WTC11 (cell line): ENCODE measurements around the gene SUGP2. TPM values are rescaled to one million over a fixed set of nuclear protein-coding genes. Genes with fewer than 3 reads are reported as not detected.

Experiments used
- ATAC-seq: fragments of 200-7000 bp; cut with Tn5 transposase; 2 replicates; pipeline ENCODE4 v1.10.0; 2021; ENCODE audit warnings: mild to moderate bottlenecking, moderate library complexity
- CTCF ChIA-PET: fragments of 300-600 bp; sonication (Branson Sonifier 250); formaldehyde crosslinking; loops from one replicate; lab custom pipeline; 2021; ENCODE audit warnings: antibody characterized with exemption; lab: Charles Lee
- POLR2A ChIA-PET: fragments of 350-600 bp; sonication (Branson Sonifier 250); formaldehyde crosslinking; loops from one replicate; lab custom pipeline; 2021; ENCODE audit warnings: antibody characterized with exemption; lab: Charles Lee
- DNase-seq: peaks from one replicate; pipeline ENCODE4 v3.0.0; 2021; ENCODE audit warnings: low spot score
- H3K27ac Mint-ChIP-seq: 2 replicates; pipeline ENCODE4 v1.8.0; 2021; ENCODE audit warnings: mixed read lengths
- H3K27me3 Mint-ChIP-seq: 2 replicates; pipeline ENCODE4 v1.8.0; 2021; ENCODE audit warnings: low read depth, mild to moderate bottlenecking, moderate library complexity, mixed read lengths
- H3K36me3 Mint-ChIP-seq: 2 replicates; pipeline ENCODE4 v1.8.0; 2021; ENCODE audit warnings: mixed read lengths
- H3K4me1 Mint-ChIP-seq: 2 replicates; pipeline ENCODE4 v1.8.0; 2022; ENCODE audit warnings: mixed read lengths
- H3K4me3 Mint-ChIP-seq: 2 replicates; pipeline ENCODE4 v1.8.0; 2021; ENCODE audit warnings: mild to moderate bottlenecking, moderate library complexity, mixed read lengths
- H3K9me3 Mint-ChIP-seq: 2 replicates; pipeline ENCODE4 v1.8.0; 2021; ENCODE audit warnings: mixed read lengths
- ATF3 ChIP-seq: sonication (generic); formaldehyde crosslinking; conservative IDR thresholded peaks from 2 replicates; pipeline ENCODE4 v1.8.1; 2022; ENCODE audit warnings: mild to moderate bottlenecking, missing genetic modification reagents
- CDX4 ChIP-seq: fragments of 250-450 bp; sonication (Bioruptor Pico); IDR thresholded peaks from 2 replicates; pipeline ENCODE4 v1.9.0; 2021; ENCODE audit warnings: moderate library complexity, mild to moderate bottlenecking, inconsistent platforms, borderline replicate concordance
- CREB1 ChIP-seq: sonication (generic); formaldehyde crosslinking; IDR thresholded peaks from 2 replicates; pipeline ENCODE4 v1.8.0; 2023; ENCODE audit warnings: mild to moderate bottlenecking, missing genetic modification reagents
- ELF4 ChIP-seq: sonication (generic); formaldehyde crosslinking; IDR thresholded peaks from 2 replicates; pipeline ENCODE4 v1.8.1; 2022; ENCODE audit warnings: low read depth, mild to moderate bottlenecking, moderate library complexity, missing genetic modification reagents
- ESRRA ChIP-seq: sonication (generic); formaldehyde crosslinking; IDR thresholded peaks from 2 replicates; pipeline ENCODE4 v1.8.1; 2022; ENCODE audit warnings: mild to moderate bottlenecking, missing genetic modification reagents, borderline replicate concordance
- FOXP4 ChIP-seq: sonication (generic); formaldehyde crosslinking; IDR thresholded peaks from 2 replicates; pipeline ENCODE4 v1.8.0; 2022; ENCODE audit warnings: mild to moderate bottlenecking, missing genetic modification reagents
- IRF1 ChIP-seq: sonication (generic); formaldehyde crosslinking; IDR thresholded peaks from 2 replicates; pipeline ENCODE4 v1.8.0; 2023; ENCODE audit warnings: missing genetic modification reagents
- MXD4 ChIP-seq: fragments of 250-450 bp; sonication (Bioruptor Pico); IDR thresholded peaks from 2 replicates; pipeline ENCODE4 v1.8.0; 2021; ENCODE audit warnings: mild to moderate bottlenecking, moderate library complexity, borderline replicate concordance
- PREB ChIP-seq: sonication (generic); formaldehyde crosslinking; IDR thresholded peaks from 2 replicates; pipeline ENCODE4 v1.8.1; 2022; ENCODE audit warnings: mild to moderate bottlenecking, missing genetic modification reagents, moderate library complexity, borderline replicate concordance
- PRRX2 ChIP-seq: fragments of 250-450 bp; sonication (Bioruptor Pico); IDR thresholded peaks from 2 replicates; pipeline ENCODE4 v1.8.0; 2021; ENCODE audit warnings: mild to moderate bottlenecking
- TCF7 ChIP-seq: sonication (generic); formaldehyde crosslinking; IDR thresholded peaks from 2 replicates; pipeline ENCODE4 v1.8.0; 2022; ENCODE audit warnings: mild to moderate bottlenecking, low read depth, missing genetic modification reagents, moderate library complexity
- TEAD1 ChIP-seq: sonication (generic); formaldehyde crosslinking; IDR thresholded peaks from 2 replicates; pipeline ENCODE4 v1.8.0; 2022; ENCODE audit warnings: mild to moderate bottlenecking, missing genetic modification reagents
- ZNF232 ChIP-seq: sonication (generic); formaldehyde crosslinking; IDR thresholded peaks from 2 replicates; pipeline ENCODE4 v1.8.0; 2022; ENCODE audit warnings: mild to moderate bottlenecking, missing genetic modification reagents
- ZNF281 ChIP-seq: sonication (generic); formaldehyde crosslinking; IDR thresholded peaks from 2 replicates; pipeline ENCODE4 v1.8.0; 2023; ENCODE audit warnings: mild to moderate bottlenecking, missing genetic modification reagents
- ZNF423 ChIP-seq: fragments of 250-450 bp; sonication (Bioruptor Pico); IDR thresholded peaks from 2 replicates; pipeline ENCODE4 v2.1.2; 2022; ENCODE audit warnings: mild to moderate bottlenecking, moderate library complexity
- ZSCAN18 ChIP-seq: fragments of 250-450 bp; sonication (Bioruptor Pico); IDR thresholded peaks from 2 replicates; pipeline ENCODE4 v2.1.2; 2022; ENCODE audit warnings: mild to moderate bottlenecking, moderate library complexity
- total RNA-seq: library from RNA; stranded (reverse); gene quantifications from 3 replicates; pipeline ENCODE4 v1.2.3, GENCODE V29; 2021
- TF ChIP-seq, protein P1 (sequence below): fragments of 250-450 bp; sonication (Bioruptor Pico); IDR thresholded peaks from 2 replicates; pipeline ENCODE4 v1.8.0; 2021; ENCODE audit warnings: mild to moderate bottlenecking
- TF ChIP-seq, protein P2 (sequence below): sonication (generic); formaldehyde crosslinking; IDR thresholded peaks from 2 replicates; pipeline ENCODE4 v1.8.1; 2022; ENCODE audit warnings: low read depth, missing genetic modification reagents, borderline replicate concordance
- TF ChIP-seq, protein P3 (sequence below): sonication (generic); formaldehyde crosslinking; IDR thresholded peaks from 2 replicates; pipeline ENCODE4 v1.8.1; 2022; ENCODE audit warnings: mild to moderate bottlenecking, moderate library complexity, missing genetic modification reagents

SUGP2 gene
- total RNA-seq, 1 experiment from 2014 or later, result 160 TPM

GRCh38 chr19:18985257-18985656 is 48.1 kb downstream of the SUGP2 start (continued):
- TF ChIP-seq CREB1 (CRISPR knock-in tag), result no peak
- no peak for TF ChIP-seq MXD4 (CRISPR knock-in tag)
- no peak for TF ChIP-seq ZNF281 (CRISPR knock-in tag)
- no peak for TF ChIP-seq ZNF423 (CRISPR knock-in tag)
- no peak for TF ChIP-seq ESRRA
- TF ChIP-seq, protein P1, sequence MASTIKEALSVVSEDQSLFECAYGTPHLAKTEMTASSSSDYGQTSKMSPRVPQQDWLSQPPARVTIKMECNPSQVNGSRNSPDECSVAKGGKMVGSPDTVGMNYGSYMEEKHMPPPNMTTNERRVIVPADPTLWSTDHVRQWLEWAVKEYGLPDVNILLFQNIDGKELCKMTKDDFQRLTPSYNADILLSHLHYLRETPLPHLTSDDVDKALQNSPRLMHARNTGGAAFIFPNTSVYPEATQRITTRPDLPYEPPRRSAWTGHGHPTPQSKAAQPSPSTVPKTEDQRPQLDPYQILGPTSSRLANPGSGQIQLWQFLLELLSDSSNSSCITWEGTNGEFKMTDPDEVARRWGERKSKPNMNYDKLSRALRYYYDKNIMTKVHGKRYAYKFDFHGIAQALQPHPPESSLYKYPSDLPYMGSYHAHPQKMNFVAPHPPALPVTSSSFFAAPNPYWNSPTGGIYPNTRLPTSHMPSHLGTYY (CRISPR knock-in tag), result no peak
- TF ChIP-seq PRRX2, result no peak
- no peak for TF ChIP-seq FOXP4

DNA sequence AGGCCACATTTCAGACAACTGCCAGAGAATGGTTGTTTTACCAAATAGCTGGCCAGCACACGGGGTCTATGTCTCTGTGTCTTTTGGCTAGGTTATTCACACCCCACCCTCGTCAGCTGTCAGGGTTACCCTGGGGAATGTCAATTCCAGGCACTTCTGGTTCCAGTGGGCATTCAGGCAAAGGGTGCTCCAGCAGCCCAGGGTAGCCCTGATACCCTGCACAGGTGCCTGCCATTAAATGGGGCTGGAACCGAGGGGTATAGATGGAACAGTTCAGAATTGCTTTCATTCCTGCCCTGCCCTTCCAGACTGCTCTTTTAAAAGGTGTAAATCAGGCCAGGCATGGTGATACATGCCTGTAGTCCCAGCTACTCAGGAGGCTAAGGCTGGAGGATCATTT is 49.1 kb downstream of the SUGP2 start:
- no peaks in the 10 kb centered on the region for H3K36me3 Mint-ChIP-seq
- DNase-seq (no peak), ATAC-seq (no peak)
- CTCF ChIA-PET, result interaction anchor here (3.8 kb wide), 1 partner anchor 11 kb away, joined by 47 read pairs; no protein-coding TSS in a partner anchor
- peaks cover 7% of the 10 kb centered on the region; the same call in 1 of the 2 replicates for H3K4me1 Mint-ChIP-seq
- H3K9me3 Mint-ChIP-seq, result no peaks in the 10 kb centered on the region
- H3K4me3 Mint-ChIP-seq, result no peak overlapping the region
- peaks cover 17% of the 10 kb centered on the region for H3K27me3 Mint-ChIP-seq
- POLR2A ChIA-PET, result interaction anchor here (0.6 kb wide), 1 partner anchor 8 kb away, joined by 3 read pairs; no protein-coding TSS in a partner anchor
- no peak overlapping the region for H3K27ac Mint-ChIP-seq
- TF ChIP-seq FOXP4, result no peak
- TF ChIP-seq, protein P2, sequence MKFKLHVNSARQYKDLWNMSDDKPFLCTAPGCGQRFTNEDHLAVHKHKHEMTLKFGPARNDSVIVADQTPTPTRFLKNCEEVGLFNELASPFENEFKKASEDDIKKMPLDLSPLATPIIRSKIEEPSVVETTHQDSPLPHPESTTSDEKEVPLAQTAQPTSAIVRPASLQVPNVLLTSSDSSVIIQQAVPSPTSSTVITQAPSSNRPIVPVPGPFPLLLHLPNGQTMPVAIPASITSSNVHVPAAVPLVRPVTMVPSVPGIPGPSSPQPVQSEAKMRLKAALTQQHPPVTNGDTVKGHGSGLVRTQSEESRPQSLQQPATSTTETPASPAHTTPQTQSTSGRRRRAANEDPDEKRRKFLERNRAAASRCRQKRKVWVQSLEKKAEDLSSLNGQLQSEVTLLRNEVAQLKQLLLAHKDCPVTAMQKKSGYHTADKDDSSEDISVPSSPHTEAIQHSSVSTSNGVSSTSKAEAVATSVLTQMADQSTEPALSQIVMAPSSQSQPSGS (CRISPR knock-in tag), result no peak
- no peak for TF ChIP-seq TCF7 (CRISPR knock-in tag)
- TF ChIP-seq, protein P3, sequence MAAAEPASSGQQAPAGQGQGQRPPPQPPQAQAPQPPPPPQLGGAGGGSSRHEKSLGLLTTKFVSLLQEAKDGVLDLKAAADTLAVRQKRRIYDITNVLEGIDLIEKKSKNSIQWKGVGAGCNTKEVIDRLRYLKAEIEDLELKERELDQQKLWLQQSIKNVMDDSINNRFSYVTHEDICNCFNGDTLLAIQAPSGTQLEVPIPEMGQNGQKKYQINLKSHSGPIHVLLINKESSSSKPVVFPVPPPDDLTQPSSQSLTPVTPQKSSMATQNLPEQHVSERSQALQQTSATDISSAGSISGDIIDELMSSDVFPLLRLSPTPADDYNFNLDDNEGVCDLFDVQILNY (CRISPR knock-in tag), result no peak
- no peak for TF ChIP-seq IRF1
- TF ChIP-seq TEAD1 (CRISPR knock-in tag), result no peak
- no peak for TF ChIP-seq ATF3 (CRISPR knock-in tag)
- no peak for TF ChIP-seq CDX4 (CRISPR knock-in tag)
- no peak for TF ChIP-seq CREB1 (CRISPR knock-in tag)
- no peak for TF ChIP-seq ZSCAN18 (CRISPR knock-in tag)
- no peak for TF ChIP-seq PREB (CRISPR knock-in tag)
- TF ChIP-seq ZNF232, result no peak
- TF ChIP-seq ELF4, result no peak
